ENCODE measurements around the gene SMCO4. TPM values are rescaled to one million over a fixed set of nuclear protein-coding genes. Genes with fewer than 3 reads are reported as not detected.

SMCO4 gene
- total RNA-seq, 1 experiment from 2014 or later: not detected

DNA sequence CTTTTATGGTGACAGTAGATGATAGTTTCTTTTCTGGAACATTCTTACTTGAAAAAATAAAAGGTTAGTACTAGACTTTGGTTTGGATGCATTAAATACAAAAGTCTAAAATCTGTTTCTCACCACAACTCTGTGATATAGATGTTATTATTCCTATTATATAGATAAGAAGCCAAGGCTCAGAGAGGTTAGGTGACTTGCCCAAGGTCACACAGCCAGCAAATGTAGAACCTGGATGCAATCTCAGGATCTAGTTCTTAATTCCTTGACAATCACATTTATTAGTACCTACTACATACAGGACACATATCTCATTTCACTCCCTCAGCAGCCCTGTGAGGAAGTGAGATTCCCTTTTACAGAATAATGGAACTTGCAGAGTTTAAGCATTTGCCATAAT is 26.3 kb upstream of the SMCO4 start:
- Histone ChIP-seq H3K4me2 (ENCODE audit: low read depth, low read length, poor library complexity, severe bottlenecking) (no peak overlapping the region), H3K9me3 (ENCODE audit: low read length) (no peaks in the 10 kb centered on the region), H3K27ac (ENCODE audit: low read length) (no peak overlapping the region), H4K20me1 (ENCODE audit: insufficient read depth, low read depth, low read length) (no peaks in the 10 kb centered on the region), H3K36me3 (ENCODE audit: insufficient read depth, low read length) (no peaks in the 10 kb centered on the region), H3K79me2 (ENCODE audit: low read length) (no peaks in the 10 kb centered on the region), H3K27me3 (ENCODE audit: low read length) (no peaks in the 10 kb centered on the region), H2AFZ (ENCODE audit: low read length) (no peak overlapping the region), H3K4me1 (ENCODE audit: low read length) (no peaks in the 10 kb centered on the region), H3K9me2 (replicated peaks; ENCODE audit: insufficient read depth, low read length) (no peaks in the 10 kb centered on the region), H3K4me3 (ENCODE audit: low read length) (no peak overlapping the region), H3K9ac (ENCODE audit: low read length) (no peak overlapping the region)
- no peak for DNase-seq

DNA sequence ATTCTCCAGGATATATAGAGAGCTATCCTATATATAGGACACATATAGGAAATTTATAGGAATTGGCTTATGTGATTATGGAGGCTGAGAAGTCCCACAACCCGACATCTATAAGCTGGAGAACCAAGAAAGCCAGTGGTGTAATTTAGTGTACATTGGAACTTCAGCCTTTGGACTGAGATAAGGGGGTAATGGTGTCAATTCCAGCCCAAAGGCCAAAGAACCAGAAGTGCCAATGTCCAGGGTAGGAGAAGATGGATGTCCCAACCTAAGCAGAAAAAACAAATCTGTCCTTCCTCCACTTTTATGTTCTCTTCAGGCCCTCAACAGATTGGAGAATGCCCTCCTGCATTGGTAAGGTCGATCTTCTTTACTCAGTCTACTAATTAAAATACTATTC is 25.5 kb upstream of the SMCO4 start:
- no peak overlapping the region for H3K4me2 ChIP-seq (ENCODE audit: low read depth, low read length, poor library complexity, severe bottlenecking)
- H3K9me3 ChIP-seq (ENCODE audit: low read length): no peaks in the 10 kb centered on the region
- H3K36me3 ChIP-seq (ENCODE audit: insufficient read depth, low read length): no peaks in the 10 kb centered on the region
- no peak for DNase-seq
- no peak overlapping the region for H2AFZ ChIP-seq (ENCODE audit: low read length)
- no peaks in the 10 kb centered on the region for H3K9me2 ChIP-seq (replicated peaks; ENCODE audit: insufficient read depth, low read length)
- H3K27ac ChIP-seq (ENCODE audit: low read length): no peak overlapping the region
- no peaks in the 10 kb centered on the region for H3K79me2 ChIP-seq (ENCODE audit: low read length)
- H3K4me1 ChIP-seq (ENCODE audit: low read length): no peaks in the 10 kb centered on the region
- no peaks in the 10 kb centered on the region for H4K20me1 ChIP-seq (ENCODE audit: insufficient read depth, low read depth, low read length)
- no peak overlapping the region for H3K4me3 ChIP-seq (ENCODE audit: low read length)
- H3K27me3 ChIP-seq (ENCODE audit: low read length): no peaks in the 10 kb centered on the region
- no peak overlapping the region for H3K9ac ChIP-seq (ENCODE audit: low read length)

DNA sequence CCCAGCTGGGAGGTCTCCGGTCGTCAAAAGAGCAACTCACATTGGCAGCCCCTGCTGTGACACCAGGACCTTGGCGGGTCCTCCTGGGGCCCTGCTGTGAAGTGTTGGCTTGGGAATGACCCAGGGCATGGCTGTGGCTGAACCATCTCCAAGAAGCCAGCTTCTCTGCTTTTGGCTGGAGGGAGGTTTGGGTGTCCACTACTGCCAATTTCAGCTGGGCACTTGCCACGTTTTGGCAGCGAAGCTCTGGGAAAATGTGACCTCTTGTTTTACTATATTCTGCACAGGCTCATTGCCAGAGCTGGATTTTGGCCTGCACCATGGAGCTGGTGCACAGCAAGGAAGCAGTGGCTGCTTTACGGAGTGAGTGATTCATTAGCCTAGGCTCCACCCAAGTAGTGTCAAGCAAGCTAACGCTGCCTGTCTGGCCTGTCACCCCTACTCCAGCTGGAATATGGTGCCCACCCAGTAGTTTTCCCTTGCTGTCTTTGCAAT is 24.3 kb upstream of the SMCO4 start:
- no peaks in the 10 kb centered on the region for H3K79me2 ChIP-seq (ENCODE audit: low read length)
- H2AFZ ChIP-seq (ENCODE audit: low read length): no peak overlapping the region
- no peaks in the 10 kb centered on the region for H3K9me3 ChIP-seq (ENCODE audit: low read length)
- H3K4me1 ChIP-seq (ENCODE audit: low read length): no peaks in the 10 kb centered on the region
- no peaks in the 10 kb centered on the region for H3K27me3 ChIP-seq (ENCODE audit: low read length)
- no peaks in the 10 kb centered on the region for H3K9me2 ChIP-seq (replicated peaks; ENCODE audit: insufficient read depth, low read length)
- H3K4me2 ChIP-seq (ENCODE audit: low read depth, low read length, poor library complexity, severe bottlenecking): no peak overlapping the region
- no peak overlapping the region for H3K4me3 ChIP-seq (ENCODE audit: low read length)
- H3K27ac ChIP-seq (ENCODE audit: low read length): no peak overlapping the region
- no peaks in the 10 kb centered on the region for H3K36me3 ChIP-seq (ENCODE audit: insufficient read depth, low read length)
- no peak overlapping the region for H3K9ac ChIP-seq (ENCODE audit: low read length)
- no peak for DNase-seq
- H4K20me1 ChIP-seq (ENCODE audit: insufficient read depth, low read depth, low read length): no peaks in the 10 kb centered on the region

GRCh38 chr11:93564895-93565294 is 21.7 kb upstream of the SMCO4 start:
- no peak for DNase-seq
- no peak overlapping the region for H3K9ac ChIP-seq (ENCODE audit: low read length)

DNA sequence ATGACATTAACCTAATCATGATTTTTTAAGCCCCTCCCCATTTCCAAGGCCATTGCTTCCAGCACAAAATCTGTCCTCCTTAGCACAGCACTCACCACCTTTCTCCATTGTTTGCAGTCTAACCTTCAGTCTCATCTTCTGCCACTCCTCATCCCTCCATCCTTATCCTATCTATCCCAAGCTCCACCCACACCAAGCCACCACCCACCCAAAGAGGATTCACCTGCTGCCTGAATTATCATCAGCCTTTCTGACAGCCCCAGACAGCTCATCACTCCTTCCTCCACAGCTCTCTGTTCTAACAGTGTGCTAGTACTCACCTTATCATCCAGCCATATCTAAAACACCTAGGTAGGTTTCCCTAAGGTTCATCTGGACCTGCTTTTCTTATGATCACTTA is 20.7 kb upstream of the SMCO4 start:
- H3K27ac ChIP-seq (ENCODE audit: low read length): no peak overlapping the region
- H3K4me3 ChIP-seq (ENCODE audit: low read length): no peak overlapping the region
- no peak overlapping the region for H2AFZ ChIP-seq (ENCODE audit: low read length)
- no peak overlapping the region for H3K4me2 ChIP-seq (ENCODE audit: low read depth, low read length, poor library complexity, severe bottlenecking)
- H3K4me1 ChIP-seq (ENCODE audit: low read length): no peaks in the 10 kb centered on the region
- no peak for DNase-seq
- no peaks in the 10 kb centered on the region for H3K27me3 ChIP-seq (ENCODE audit: low read length)
- no peaks in the 10 kb centered on the region for H4K20me1 ChIP-seq (ENCODE audit: insufficient read depth, low read depth, low read length)
- H3K79me2 ChIP-seq (ENCODE audit: low read length): no peaks in the 10 kb centered on the region
- H3K9ac ChIP-seq (ENCODE audit: low read length): no peak overlapping the region
- no peaks in the 10 kb centered on the region for H3K36me3 ChIP-seq (ENCODE audit: insufficient read depth, low read length)
- no peaks in the 10 kb centered on the region for H3K9me3 ChIP-seq (ENCODE audit: low read length)
- no peaks in the 10 kb centered on the region for H3K9me2 ChIP-seq (replicated peaks; ENCODE audit: insufficient read depth, low read length)

More at GRCh38 chr11:93564895-93565294, 21.7 kb upstream of the SMCO4 start:
- no peaks in the 10 kb centered on the region for H3K36me3 ChIP-seq (ENCODE audit: insufficient read depth, low read length)
- H4K20me1 ChIP-seq (ENCODE audit: insufficient read depth, low read depth, low read length): no peaks in the 10 kb centered on the region
- H3K4me2 ChIP-seq (ENCODE audit: low read depth, low read length, poor library complexity, severe bottlenecking): no peak overlapping the region
- H3K4me1 ChIP-seq (ENCODE audit: low read length): no peaks in the 10 kb centered on the region
- H3K9me2 ChIP-seq (replicated peaks; ENCODE audit: insufficient read depth, low read length): no peaks in the 10 kb centered on the region
- no peaks in the 10 kb centered on the region for H3K27me3 ChIP-seq (ENCODE audit: low read length)
- no peak overlapping the region for H3K4me3 ChIP-seq (ENCODE audit: low read length)
- no peak overlapping the region for H3K27ac ChIP-seq (ENCODE audit: low read length)
- H3K9me3 ChIP-seq (ENCODE audit: low read length): no peaks in the 10 kb centered on the region
- no peaks in the 10 kb centered on the region for H3K79me2 ChIP-seq (ENCODE audit: low read length)
- H2AFZ ChIP-seq (ENCODE audit: low read length): no peak overlapping the region

- Histone ChIP-seq H3K27me3 (ENCODE audit: low read length) (no peaks in the 10 kb centered on the region), H3K9me3 (ENCODE audit: low read length) (no peaks in the 10 kb centered on the region), H3K27ac (ENCODE audit: low read length) (no peak overlapping the region), H3K9ac (ENCODE audit: low read length) (no peak overlapping the region), H3K36me3 (ENCODE audit: insufficient read depth, low read length) (no peaks in the 10 kb centered on the region), H2AFZ (ENCODE audit: low read length) (no peak overlapping the region), H3K4me3 (ENCODE audit: low read length) (no peak overlapping the region), H3K9me2 (replicated peaks; ENCODE audit: insufficient read depth, low read length) (no peaks in the 10 kb centered on the region), H3K4me1 (ENCODE audit: low read length) (no peaks in the 10 kb centered on the region), H4K20me1 (ENCODE audit: insufficient read depth, low read depth, low read length) (no peaks in the 10 kb centered on the region), H3K4me2 (ENCODE audit: low read depth, low read length, poor library complexity, severe bottlenecking) (no peak overlapping the region), H3K79me2 (ENCODE audit: low read length) (no peaks in the 10 kb centered on the region)
- DNase-seq: no peak
Measured at GRCh38 chr11:93560199-93560932, 17.2 kb upstream of the SMCO4 start.

DNA sequence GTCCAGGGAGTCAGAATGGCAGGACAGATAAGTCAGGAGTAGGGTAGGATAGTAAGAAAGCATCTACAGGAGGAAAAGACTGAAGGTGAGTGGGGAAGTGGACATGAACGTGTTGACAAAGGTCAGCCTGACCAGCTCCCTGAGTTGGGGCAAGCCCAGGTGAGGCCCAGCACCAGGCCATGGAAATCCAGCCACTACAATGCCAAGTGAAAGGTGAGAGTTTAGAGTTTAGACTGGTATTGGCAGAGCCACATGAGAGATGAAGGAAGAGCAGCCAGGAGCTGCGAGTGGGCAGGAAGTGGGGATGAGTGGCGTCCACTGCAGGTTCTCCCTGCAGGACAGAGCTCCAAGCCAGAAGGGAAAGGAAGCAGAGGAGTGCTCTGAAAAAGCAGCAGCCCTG is 16.5 kb upstream of the SMCO4 start:
- Histone ChIP-seq H4K20me1 (ENCODE audit: insufficient read depth, low read depth, low read length) (no peaks in the 10 kb centered on the region), H3K27me3 (ENCODE audit: low read length) (no peaks in the 10 kb centered on the region), H2AFZ (ENCODE audit: low read length) (no peak overlapping the region), H3K9me2 (replicated peaks; ENCODE audit: insufficient read depth, low read length) (no peaks in the 10 kb centered on the region), H3K9me3 (ENCODE audit: low read length) (no peaks in the 10 kb centered on the region), H3K9ac (ENCODE audit: low read length) (no peak overlapping the region), H3K36me3 (ENCODE audit: insufficient read depth, low read length) (no peaks in the 10 kb centered on the region), H3K27ac (ENCODE audit: low read length) (no peak overlapping the region), H3K4me3 (ENCODE audit: low read length) (no peak overlapping the region), H3K79me2 (ENCODE audit: low read length) (no peaks in the 10 kb centered on the region), H3K4me1 (ENCODE audit: low read length) (no peaks in the 10 kb centered on the region), H3K4me2 (ENCODE audit: low read depth, low read length, poor library complexity, severe bottlenecking) (no peak overlapping the region)
- DNase-seq: no peak

GRCh38 chr11:93552874-93553273 is 9.7 kb upstream of the SMCO4 start:
- H3K9ac ChIP-seq (ENCODE audit: low read length): no peak overlapping the region
- H3K9me3 ChIP-seq (ENCODE audit: low read length): no peaks in the 10 kb centered on the region
- no peaks in the 10 kb centered on the region for H3K4me1 ChIP-seq (ENCODE audit: low read length)
- H3K4me3 ChIP-seq (ENCODE audit: low read length): no peak overlapping the region
- H3K27ac ChIP-seq (ENCODE audit: low read length): no peak overlapping the region
- no peaks in the 10 kb centered on the region for H3K9me2 ChIP-seq (replicated peaks; ENCODE audit: insufficient read depth, low read length)
- H3K36me3 ChIP-seq (ENCODE audit: insufficient read depth, low read length): no peaks in the 10 kb centered on the region
- no peaks in the 10 kb centered on the region for H3K27me3 ChIP-seq (ENCODE audit: low read length)
- no peak overlapping the region for H2AFZ ChIP-seq (ENCODE audit: low read length)
- H3K79me2 ChIP-seq (ENCODE audit: low read length): no peaks in the 10 kb centered on the region
- no peak overlapping the region for H3K4me2 ChIP-seq (ENCODE audit: low read depth, low read length, poor library complexity, severe bottlenecking)
- no peaks in the 10 kb centered on the region for H4K20me1 ChIP-seq (ENCODE audit: insufficient read depth, low read depth, low read length)
- no peak for DNase-seq
